ENCODE results near the gene MEX3A.

GRCh38 chr1:156077430-156077760, 4.9 kb downstream of the MEX3A start:
- TF ChIP-seq, protein P1, sequence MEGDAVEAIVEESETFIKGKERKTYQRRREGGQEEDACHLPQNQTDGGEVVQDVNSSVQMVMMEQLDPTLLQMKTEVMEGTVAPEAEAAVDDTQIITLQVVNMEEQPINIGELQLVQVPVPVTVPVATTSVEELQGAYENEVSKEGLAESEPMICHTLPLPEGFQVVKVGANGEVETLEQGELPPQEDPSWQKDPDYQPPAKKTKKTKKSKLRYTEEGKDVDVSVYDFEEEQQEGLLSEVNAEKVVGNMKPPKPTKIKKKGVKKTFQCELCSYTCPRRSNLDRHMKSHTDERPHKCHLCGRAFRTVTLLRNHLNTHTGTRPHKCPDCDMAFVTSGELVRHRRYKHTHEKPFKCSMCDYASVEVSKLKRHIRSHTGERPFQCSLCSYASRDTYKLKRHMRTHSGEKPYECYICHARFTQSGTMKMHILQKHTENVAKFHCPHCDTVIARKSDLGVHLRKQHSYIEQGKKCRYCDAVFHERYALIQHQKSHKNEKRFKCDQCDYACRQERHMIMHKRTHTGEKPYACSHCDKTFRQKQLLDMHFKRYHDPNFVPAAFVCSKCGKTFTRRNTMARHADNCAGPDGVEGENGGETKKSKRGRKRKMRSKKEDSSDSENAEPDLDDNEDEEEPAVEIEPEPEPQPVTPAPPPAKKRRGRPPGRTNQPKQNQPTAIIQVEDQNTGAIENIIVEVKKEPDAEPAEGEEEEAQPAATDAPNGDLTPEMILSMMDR (IDR thresholded peaks at IDR 0.05) = no peak
- TF ChIP-seq EZH2phosphoT487 (IDR thresholded peaks at IDR 0.05) = no peak
